IMR-90 (cell line): ENCODE measurements around the gene KAT6B. TPM values are rescaled to one million over a fixed set of nuclear protein-coding genes. Genes with fewer than 3 reads are reported as not detected.
A peak's percentile ranks its signal among the peaks of the same experiment; 100 is the strongest.

Source experiments
- ATAC-seq: fragments of 200-7000 bp; cut with Tn5 transposase; 2 replicates; pipeline ENCODE4 v1.9.1; 2020; ENCODE audit warnings: low read depth, mild to moderate bottlenecking, moderate library complexity
- BruUV-seq: library from RNA; stranded (reverse); fragments of 400-500 nt; replicated peaks from 2 replicates; lab custom pipeline; 2021; lab: Mats Ljungman, UMichigan
- CTCF ChIA-PET: fragments of 300-600 bp; formaldehyde crosslinking; extraction: SDS; loops from one replicate; lab custom pipeline; 2021; ENCODE audit warnings: antibody characterized with exemption; lab: Yijun Ruan, JAX
- POLR2A ChIA-PET: fragments of 300-600 bp; sonication (Branson Sonifier 250); formaldehyde crosslinking; loops from one replicate; lab custom pipeline; 2022; ENCODE audit warnings: antibody characterized with exemption; ENCODE audit not compliant: unreplicated experiment; lab: Charles Lee
- DNase-seq: peaks from one replicate; pipeline ENCODE4 v3.0.0; 2013
- H2AFZ ChIP-seq: replicated peaks from 2 replicates; pipeline ENCODE3; 2013; ENCODE audit warnings: low read length, mild to moderate bottlenecking; ENCODE audit not compliant: poor library complexity
- H2AK5ac ChIP-seq: 2 replicates; pipeline ENCODE4 v1.6.1; 2013; ENCODE audit warnings: low read depth, low read length, inconsistent platforms
- H2AK9ac ChIP-seq: replicated peaks from 2 replicates; pipeline ENCODE3; 2013; ENCODE audit warnings: mild to moderate bottlenecking, low read depth, low read length, moderate library complexity; ENCODE audit not compliant: poor library complexity
- H2BK120ac ChIP-seq: 2 replicates; pipeline ENCODE4 v1.6.1; 2013; ENCODE audit warnings: low read depth, low read length, inconsistent platforms
- H2BK15ac ChIP-seq: 3 replicates; pipeline ENCODE4 v1.6.1; 2013; ENCODE audit warnings: low read depth, low read length, inconsistent platforms
- H2BK20ac ChIP-seq: 2 replicates; pipeline ENCODE4 v1.6.1; 2013; ENCODE audit warnings: low read depth, mild to moderate bottlenecking, inconsistent platforms, low read length, moderate library complexity
- H2BK5ac ChIP-seq: 2 replicates; pipeline ENCODE4 v1.6.1; 2013; ENCODE audit warnings: mild to moderate bottlenecking, low read depth, low read length, inconsistent platforms; ENCODE audit not compliant: poor library complexity, severe bottlenecking
- H3K14ac ChIP-seq: replicated peaks from 2 replicates; pipeline ENCODE4 v1.6.1; 2013; ENCODE audit warnings: low read depth, low read length, inconsistent platforms
- H3K18ac ChIP-seq: 2 replicates; pipeline ENCODE4 v1.6.1; 2013; ENCODE audit warnings: low read depth, low read length, control low read depth
- H3K23ac ChIP-seq: 2 replicates; pipeline ENCODE4 v1.6.1; 2013; ENCODE audit warnings: low read depth, low read length, inconsistent platforms
- H3K27ac ChIP-seq: 2 replicates; pipeline ENCODE4 v1.5.1; 2013; ENCODE audit warnings: mild to moderate bottlenecking, control low read depth, low read length; ENCODE audit not compliant: insufficient read depth
- H3K27me3 ChIP-seq: 2 replicates; pipeline ENCODE4 v1.6.1; 2013; ENCODE audit warnings: low read length; ENCODE audit not compliant: control insufficient read depth, insufficient read depth
- H3K36me3 ChIP-seq: 2 replicates; pipeline ENCODE4 v1.6.1; 2013; ENCODE audit warnings: low read length, mixed read lengths; ENCODE audit not compliant: control insufficient read depth, insufficient read depth
- H3K4ac ChIP-seq: 2 replicates; pipeline ENCODE4 v1.6.1; 2013; ENCODE audit warnings: low read depth, low read length, inconsistent platforms
- H3K4me1 ChIP-seq: 2 replicates; pipeline ENCODE4 v1.6.1; 2013; ENCODE audit warnings: low read length, mixed read lengths; ENCODE audit not compliant: control insufficient read depth, insufficient read depth
- H3K4me2 ChIP-seq: 2 replicates; pipeline ENCODE4 v1.6.1; 2013; ENCODE audit warnings: low read depth, mild to moderate bottlenecking, control low read depth, low read length, moderate library complexity
- H3K4me3 ChIP-seq: 2 replicates; pipeline ENCODE4 v1.5.1; 2013; ENCODE audit warnings: low read depth, mild to moderate bottlenecking, control low read depth, low read length, moderate library complexity; ENCODE audit not compliant: insufficient read depth
- H3K56ac ChIP-seq: 2 replicates; pipeline ENCODE4 v1.6.1; 2013; ENCODE audit warnings: low read length, inconsistent platforms; ENCODE audit not compliant: insufficient read depth; ENCODE audit errors: extremely low read depth
- H3K79me1 ChIP-seq, 2 experiments: 2 replicates each; pipeline ENCODE4 v1.6.1; 2013; ENCODE audit warnings: low read length in 2 of 2, inconsistent platforms in 1 of 2, low read depth in 1 of 2
- H3K9ac ChIP-seq: 2 replicates; pipeline ENCODE4 v1.6.1; 2013; ENCODE audit warnings: low read depth, low read length, control low read depth
- H3K9me1 ChIP-seq: 2 replicates; pipeline ENCODE4 v1.6.1; 2013; ENCODE audit warnings: low read length, inconsistent platforms; ENCODE audit not compliant: insufficient read depth
- H3K9me3 ChIP-seq: 2 replicates; pipeline ENCODE4 v1.6.1; 2013; ENCODE audit warnings: low read length; ENCODE audit not compliant: control insufficient read depth, insufficient read depth
- H4K20me1 ChIP-seq: 2 replicates; pipeline ENCODE4 v1.6.1; 2013; ENCODE audit warnings: low read length, inconsistent platforms; ENCODE audit not compliant: insufficient read depth
- H4K5ac ChIP-seq: 2 replicates; pipeline ENCODE4 v1.6.1; 2013; ENCODE audit warnings: mild to moderate bottlenecking, low read depth, low read length, control low read depth
- H4K8ac ChIP-seq, 2 experiments: 2 replicates each; pipeline ENCODE4 v1.6.1; 2013; ENCODE audit warnings: low read depth in 2 of 2, low read length in 2 of 2, control low read depth in 1 of 2, inconsistent platforms in 1 of 2
- H4K91ac ChIP-seq: 2 replicates; pipeline ENCODE4 v1.6.1; 2013; ENCODE audit warnings: low read depth, low read length, inconsistent platforms; ENCODE audit not compliant: insufficient read depth
- BHLHE40 ChIP-seq: fragments of 150-350 bp; IDR thresholded peaks from 2 replicates; pipeline ENCODE4 v1.6.1; 2016; ENCODE audit warnings: mild to moderate bottlenecking, low read depth, low read length
- CEBPB ChIP-seq: IDR thresholded peaks from 2 replicates; pipeline ENCODE4 v1.6.1; 2012; ENCODE audit warnings: low read depth, low read length, improper control_type of control experiment
- CHD1 ChIP-seq: IDR thresholded peaks from 2 replicates; pipeline ENCODE4 v1.6.1; 2012; ENCODE audit warnings: low read depth, low read length, improper control_type of control experiment
- CTCF ChIP-seq: conservative IDR thresholded peaks from 2 replicates; pipeline ENCODE4 v1.5.1; 2012; ENCODE audit warnings: mild to moderate bottlenecking, low read depth, low read length, improper control_type of control experiment
- ELK1 ChIP-seq: fragments of 150-350 bp; IDR thresholded peaks from 2 replicates; pipeline ENCODE4 v1.6.1; 2016; ENCODE audit warnings: low read depth, mild to moderate bottlenecking, low read length, moderate library complexity, borderline replicate concordance
- FOS ChIP-seq: fragments of 150-350 bp; IDR thresholded peaks from 2 replicates; pipeline ENCODE4 v1.6.1; 2016; ENCODE audit warnings: low read depth, low read length
- MAFK ChIP-seq: IDR thresholded peaks from 2 replicates; pipeline ENCODE4 v1.6.1; 2012; ENCODE audit warnings: low read depth, low read length, improper control_type of control experiment
- MXI1 ChIP-seq: IDR thresholded peaks from 2 replicates; pipeline ENCODE4 v1.6.1; 2012; ENCODE audit warnings: low read depth, mild to moderate bottlenecking, low read length, moderate library complexity, borderline replicate concordance
- POLR2A ChIP-seq: IDR thresholded peaks from 2 replicates; pipeline ENCODE4 v1.6.1; 2012; ENCODE audit warnings: mild to moderate bottlenecking, low read depth, low read length
- RCOR1 ChIP-seq: IDR thresholded peaks from 2 replicates; pipeline ENCODE4 v1.6.1; 2012; ENCODE audit warnings: mild to moderate bottlenecking, low read length, improper control_type of control experiment; ENCODE audit not compliant: insufficient replicate concordance
- RFX5 ChIP-seq: IDR thresholded peaks from 2 replicates; pipeline ENCODE4 v1.8.0; 2012; ENCODE audit warnings: low read depth, mild to moderate bottlenecking, low read length, moderate library complexity
- SMC3 ChIP-seq: fragments of 150-350 bp; IDR thresholded peaks from 2 replicates; pipeline ENCODE4 v1.6.1; 2016; ENCODE audit warnings: low read depth, mild to moderate bottlenecking, antibody characterized with exemption, low read length, moderate library complexity
- USF2 ChIP-seq: fragments of 150-350 bp; IDR thresholded peaks from 2 replicates; pipeline ENCODE4 v1.6.1; 2017; ENCODE audit warnings: mild to moderate bottlenecking, antibody characterized with exemption, low read length, low read depth
- WGBS, 2 experiments: methylation state at CpG; one replicate each; pipeline versions ENCODE4 v1.1.5 to v1.1.7; 2013; ENCODE audit warnings: missing lambda C conversion rate in 2 of 2; ENCODE audit not compliant: insufficient read length in 1 of 2; ENCODE audit errors: extremely low coverage in 2 of 2; 5-methylcytosine and 5-hydroxymethylcytosine counted together
- dilution Hi-C: fragments of 300-500 bp; cut with HindIII; formaldehyde crosslinking; loops from one replicate; pipeline ENCODE4 v1.14.3; 2018; ENCODE audit warnings: low sequenced_read_pairs; ENCODE audit not compliant: unreplicated experiment
- in situ Hi-C: fragments of 300-500 bp; cut with MboI; formaldehyde crosslinking; loops from 3 replicates; pipeline ENCODE4 v1.14.3; 2019; ENCODE audit warnings: low sequenced_read_pairs, inconsistent platforms, mixed read lengths
- intact Hi-C: fragments of 100-400 bp; cut with micrococcal nuclease; formaldehyde crosslinking; loops from 2 replicates; pipeline ENCODE4 v1.10.0; 2022
- polyA plus RNA-seq, 3 experiments: library from polyadenylated mRNA; depleted of rRNA; stranded (reverse); fragments of >200 nt; gene quantifications; 2 replicates each; pipeline ENCODE4 v1.2.3, GENCODE V29; 2012; ENCODE audit warnings: low replicate concordance in 1 of 3
- total RNA-seq: library from RNA; depleted of rRNA; stranded (reverse); fragments of >200 nt; gene quantifications from 2 replicates; pipeline ENCODE4 v1.2.3, GENCODE V29; 2012

KAT6B gene
- total and polyA plus RNA-seq, 2 of the 4 experiments (the other 2 are of a cell fraction): 8.8 to 28.1 TPM

- dilution Hi-C loops: no loop called here
- POLR2A ChIA-PET: no interaction called here
Observed at GRCh38 chr10:74822101-74822500, 4.3 kb upstream of the KAT6B start.

More at GRCh38 chr10:74822101-74822500, 4.3 kb upstream of the KAT6B start:
- no peak overlapping the region for H3K18ac ChIP-seq
- no peak overlapping the region for H3K56ac ChIP-seq
- peak overlapping the region; percentile 54 for H2AFZ ChIP-seq
- intact Hi-C loops: loop anchor here (10.0 kb wide), 2 partner anchors 203 to 413 kb away; partner anchors contain the start of gene COMTD1
- H2BK5ac ChIP-seq: peak overlapping the region; percentile 27
- peak overlapping the region; percentile 40; the same call in 1 of the 2 replicates for H4K91ac ChIP-seq
- no peak overlapping the region for H2AK9ac ChIP-seq
- peak overlapping the region; percentile 50 for H3K23ac ChIP-seq
- H3K27ac ChIP-seq: no peak overlapping the region
- H4K5ac ChIP-seq: 0 out of 2 replicates have a peak overlapping the region, but pooled peaks have one; percentile 15
- no peak for ATAC-seq
- H3K4ac ChIP-seq: peak overlapping the region; percentile 40; the same call in 1 of the 2 replicates
- peaks cover 16% of the 10 kb centered on the region for H3K4me1 ChIP-seq
- H3K27me3 ChIP-seq: no peaks in the 10 kb centered on the region
- H3K4me2 ChIP-seq: peak overlapping the region; percentile 19; the same call in 1 of the 2 replicates
- H4K8ac ChIP-seq: peak overlapping the region in 1 of 2 experiments; percentile 41; a peak in 1 of 4 replicates
- H3K36me3 ChIP-seq: no peaks in the 10 kb centered on the region
- no peak overlapping the region for H3K4me3 ChIP-seq
- peaks cover 15% of the 10 kb centered on the region for H3K9me1 ChIP-seq
- TF ChIP-seq BHLHE40 (no peak), RFX5 (no peak), CEBPB (no peak), CHD1 (no peak), MAFK (no peak), ELK1 (no peak), FOS (no peak), RCOR1 (no peak), CTCF (no peak), USF2 (no peak), MXI1 (no peak), POLR2A (no peak), SMC3 (no peak)
- no peaks in the 10 kb centered on the region; the same call in 1 of the 2 replicates for H3K9me3 ChIP-seq
- peak overlapping the region; percentile 40; the same call in 1 of the 2 replicates for H2AK5ac ChIP-seq
- H3K79me1 ChIP-seq: peaks cover 5 to 11% of the 10 kb centered on the region in 2 experiments
- no TSS peak for BruUV-seq
- H3K9ac ChIP-seq: no peak overlapping the region
- H2BK15ac ChIP-seq: peak overlapping the region; percentile 7; the same call in 1 of the 3 replicates
- no CpG with 5 or more reads among the region's 2 CpGs for WGBS, 2 experiments
- in situ Hi-C loops: no loop called here
- DNase-seq: peak; percentile 24
- H2BK20ac ChIP-seq: peak overlapping the region; percentile 63; the same call in 1 of the 2 replicates
- H3K14ac ChIP-seq: peak overlapping the region; percentile 62
- peak overlapping the region; percentile 69 for H2BK120ac ChIP-seq
- CTCF ChIA-PET: interaction anchor here (0.6 kb wide), 2 partner anchors 11 to 28 kb away, joined by 3 to 6 read pairs; no protein-coding TSS in a partner anchor
- peaks cover 2% of the 10 kb centered on the region for H4K20me1 ChIP-seq
